ENCODE results near the gene FOXL3. TPM values are rescaled to one million over a fixed set of nuclear protein-coding genes. Genes with fewer than 3 reads are reported as not detected.

Gene FOXL3
- total RNA-seq, 2 experiments from 2014 or later, result not detected

DNA sequence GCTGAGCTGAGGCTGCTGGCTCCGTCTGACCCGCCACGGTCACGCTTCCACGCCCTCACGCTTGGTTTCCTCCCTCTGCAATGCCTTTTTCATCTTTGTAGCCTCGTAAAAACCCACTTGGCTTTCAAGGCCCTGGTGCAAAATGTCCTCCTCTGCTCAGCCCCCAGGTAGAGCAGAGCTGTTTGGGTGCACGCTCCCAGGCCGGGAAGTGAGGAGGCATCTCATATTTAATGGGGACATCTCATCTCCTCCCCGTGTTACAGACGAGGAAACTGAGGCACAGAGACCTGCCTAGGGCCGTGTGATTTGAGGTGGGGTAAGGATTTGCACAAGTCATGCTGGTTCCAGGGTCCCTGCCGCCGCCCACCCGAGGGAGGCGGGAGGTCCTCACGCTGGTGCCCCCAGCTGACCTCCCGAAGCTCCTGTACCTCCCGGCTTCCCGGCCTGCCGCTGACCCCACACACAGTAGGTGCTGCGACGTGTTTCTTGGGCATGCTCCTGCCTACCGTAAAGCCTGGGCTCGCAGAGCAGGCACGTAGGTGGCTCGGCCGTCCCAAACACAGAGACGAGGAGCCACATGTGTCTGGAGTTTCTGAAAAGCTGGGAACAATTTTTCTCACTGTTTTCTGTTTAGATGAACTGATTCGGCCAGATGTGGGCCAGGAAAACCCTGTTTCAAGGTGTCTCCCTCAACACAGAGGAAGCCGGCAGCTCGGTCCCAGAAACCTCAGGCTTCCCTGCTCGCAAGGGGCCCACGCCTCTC is 11.5 kb downstream of the FOXL3 start:
- no peak overlapping the region for H3K27ac ChIP-seq (ENCODE audit: low read depth in 1 of 2, low read length in 2 of 2)
- no peak overlapping the region for H3K27ac Mint-ChIP-seq
- TF ChIP-seq, protein P1, sequence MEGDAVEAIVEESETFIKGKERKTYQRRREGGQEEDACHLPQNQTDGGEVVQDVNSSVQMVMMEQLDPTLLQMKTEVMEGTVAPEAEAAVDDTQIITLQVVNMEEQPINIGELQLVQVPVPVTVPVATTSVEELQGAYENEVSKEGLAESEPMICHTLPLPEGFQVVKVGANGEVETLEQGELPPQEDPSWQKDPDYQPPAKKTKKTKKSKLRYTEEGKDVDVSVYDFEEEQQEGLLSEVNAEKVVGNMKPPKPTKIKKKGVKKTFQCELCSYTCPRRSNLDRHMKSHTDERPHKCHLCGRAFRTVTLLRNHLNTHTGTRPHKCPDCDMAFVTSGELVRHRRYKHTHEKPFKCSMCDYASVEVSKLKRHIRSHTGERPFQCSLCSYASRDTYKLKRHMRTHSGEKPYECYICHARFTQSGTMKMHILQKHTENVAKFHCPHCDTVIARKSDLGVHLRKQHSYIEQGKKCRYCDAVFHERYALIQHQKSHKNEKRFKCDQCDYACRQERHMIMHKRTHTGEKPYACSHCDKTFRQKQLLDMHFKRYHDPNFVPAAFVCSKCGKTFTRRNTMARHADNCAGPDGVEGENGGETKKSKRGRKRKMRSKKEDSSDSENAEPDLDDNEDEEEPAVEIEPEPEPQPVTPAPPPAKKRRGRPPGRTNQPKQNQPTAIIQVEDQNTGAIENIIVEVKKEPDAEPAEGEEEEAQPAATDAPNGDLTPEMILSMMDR (IDR thresholded peaks at IDR 0.05), result no peak
- POLR2A ChIA-PET, result no interaction called here
- ATAC-seq (ENCODE audit: poor library complexity) (no peak), DNase-seq (no peak)
- intact Hi-C loops (cut with DNase I, micrococcal nuclease), result no loop called here
- no peaks in the 10 kb centered on the region for H3K36me3 Mint-ChIP-seq (ENCODE audit: low read depth)
- no peaks in the 10 kb centered on the region for H3K36me3 ChIP-seq (ENCODE audit: insufficient read depth, low read length)
- H3K4me1 Mint-ChIP-seq (ENCODE audit: low read depth), result no peaks in the 10 kb centered on the region
- peaks cover 0 to 17% of the 10 kb centered on the region in 2 experiments for H3K9me3 ChIP-seq (ENCODE audit: control insufficient read depth in 1 of 2, insufficient read depth in 1 of 2, low read length in 2 of 2)
- no peak overlapping the region for H3K4me3 ChIP-seq (ENCODE audit: low read length)
- no peaks in the 10 kb centered on the region for H3K4me1 ChIP-seq (ENCODE audit: insufficient read depth, low read length)
- CTCF ChIA-PET, result no interaction called here
- no peaks in the 10 kb centered on the region for H3K27me3 ChIP-seq (ENCODE audit: control insufficient read depth in 1 of 2, insufficient read depth in 2 of 2, low read length in 2 of 2)
- H3K27me3 Mint-ChIP-seq, result peaks cover 6% of the 10 kb centered on the region
- no peak overlapping the region for H3K4me3 Mint-ChIP-seq
- no peaks in the 10 kb centered on the region for H3K9me3 Mint-ChIP-seq

DNA sequence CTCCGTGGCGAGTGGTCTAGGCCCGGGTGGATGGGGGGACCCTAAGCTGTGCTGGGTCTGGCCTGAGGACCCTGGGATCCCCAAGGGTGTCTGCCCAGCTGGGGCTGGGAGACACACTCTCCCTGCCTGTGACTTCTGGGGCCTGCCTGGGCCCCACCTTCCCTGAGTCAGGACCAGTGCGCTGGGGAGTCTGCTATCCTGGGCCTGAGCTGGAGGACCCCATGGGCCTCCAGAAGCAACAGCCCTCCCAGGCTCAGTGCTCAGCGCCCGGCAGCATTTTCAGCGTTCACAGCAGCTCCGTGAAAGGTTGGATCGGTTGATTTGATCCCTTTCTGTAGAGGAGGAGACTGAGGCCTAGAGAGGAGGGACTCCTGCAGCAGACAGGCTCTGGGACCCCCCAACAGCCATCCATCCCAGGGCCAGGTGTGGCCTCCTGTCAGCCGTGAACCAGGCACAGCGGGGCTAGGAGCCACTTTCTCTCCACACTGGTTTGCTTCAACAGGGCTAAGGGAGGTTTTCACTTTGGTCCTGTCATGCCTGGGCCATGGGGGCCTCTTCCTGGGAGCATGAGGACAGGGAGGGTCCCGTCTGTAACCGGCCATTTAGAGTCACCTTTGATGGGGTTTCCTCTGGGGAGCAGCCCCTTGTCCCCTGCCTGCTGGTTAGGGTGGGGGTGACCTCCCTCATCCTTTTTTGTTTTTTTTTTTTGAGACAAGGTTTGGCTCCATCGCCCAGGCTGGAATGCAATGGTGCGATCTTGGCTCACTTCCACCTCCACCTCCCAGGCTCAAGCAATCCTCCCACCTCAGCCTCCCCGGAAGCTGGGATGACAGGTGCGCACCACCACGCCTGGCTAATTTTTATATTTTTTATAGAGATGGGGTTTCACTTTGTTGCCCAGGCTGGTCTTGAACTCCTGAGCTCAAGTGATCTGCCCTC is 12.4 kb downstream of the FOXL3 start:
- no peaks in the 10 kb centered on the region for H3K9me3 Mint-ChIP-seq
- no peaks in the 10 kb centered on the region for H3K27me3 ChIP-seq (ENCODE audit: control insufficient read depth in 1 of 2, insufficient read depth in 2 of 2, low read length in 2 of 2)
- ChIA-PET POLR2A (no interaction called here), CTCF (no interaction called here)
- no peaks in the 10 kb centered on the region for H3K4me1 Mint-ChIP-seq (ENCODE audit: low read depth)
- H3K4me1 ChIP-seq (ENCODE audit: insufficient read depth, low read length), result no peaks in the 10 kb centered on the region
- no peaks in the 10 kb centered on the region for H3K36me3 ChIP-seq (ENCODE audit: insufficient read depth, low read length)
- no peak overlapping the region for H3K27ac ChIP-seq (ENCODE audit: low read depth in 1 of 2, low read length in 2 of 2)
- no peak for ATAC-seq (ENCODE audit: poor library complexity)
- no peak for DNase-seq
- TF ChIP-seq, protein P1 (IDR thresholded peaks at IDR 0.05), result no peak
- H3K9me3 ChIP-seq (ENCODE audit: control insufficient read depth in 1 of 2, insufficient read depth in 1 of 2, low read length in 2 of 2), result peaks cover 0 to 17% of the 10 kb centered on the region in 2 experiments
- intact Hi-C loops (cut with DNase I, micrococcal nuclease), result no loop called here
- H3K27me3 Mint-ChIP-seq, result peaks cover 6% of the 10 kb centered on the region
- H3K27ac Mint-ChIP-seq, result no peak overlapping the region
- H3K4me3 ChIP-seq (ENCODE audit: low read length), result no peak overlapping the region
- no peaks in the 10 kb centered on the region for H3K36me3 Mint-ChIP-seq (ENCODE audit: low read depth)
- H3K4me3 Mint-ChIP-seq, result no peak overlapping the region

DNA sequence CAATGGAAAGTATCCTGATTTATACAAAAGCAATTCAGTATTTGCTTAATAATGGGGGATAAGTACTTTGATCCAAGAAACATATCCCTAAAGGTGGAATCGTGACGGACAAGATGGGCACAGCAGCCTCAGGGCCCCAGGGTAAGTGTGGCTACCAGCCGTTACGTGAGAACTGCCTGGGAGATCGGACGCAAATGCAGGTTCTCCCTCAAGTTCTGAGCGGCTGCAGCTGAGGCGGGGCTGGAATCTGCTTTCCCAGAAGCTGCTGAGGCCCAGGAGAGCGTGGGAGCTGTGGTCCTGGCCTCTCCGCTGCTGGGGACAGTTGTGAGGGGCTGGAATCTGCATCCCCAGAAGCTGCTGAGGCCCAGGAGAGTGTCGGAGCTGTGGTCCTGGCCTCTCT is 13.5 kb downstream of the FOXL3 start:
- ATAC-seq (ENCODE audit: poor library complexity), result no peak
- Histone ChIP-seq H3K4me3 (ENCODE audit: low read length) (no peak overlapping the region), H3K9me3 (ENCODE audit: control insufficient read depth in 1 of 2, insufficient read depth in 1 of 2, low read length in 2 of 2) (peaks cover 0 to 17% of the 10 kb centered on the region in 2 experiments), H3K27ac (ENCODE audit: low read depth in 1 of 2, low read length in 2 of 2) (no peak overlapping the region), H3K27me3 (ENCODE audit: control insufficient read depth in 1 of 2, insufficient read depth in 2 of 2, low read length in 2 of 2) (no peaks in the 10 kb centered on the region), H3K36me3 (ENCODE audit: insufficient read depth, low read length) (no peaks in the 10 kb centered on the region), H3K4me1 (ENCODE audit: insufficient read depth, low read length) (no peaks in the 10 kb centered on the region)
- ChIA-PET CTCF (no interaction called here), POLR2A (no interaction called here)
- Mint-ChIP-seq H3K9me3 (no peaks in the 10 kb centered on the region), H3K27me3 (peaks cover 6% of the 10 kb centered on the region), H3K36me3 (ENCODE audit: low read depth) (no peaks in the 10 kb centered on the region), H3K27ac (no peak overlapping the region), H3K4me1 (ENCODE audit: low read depth) (no peaks in the 10 kb centered on the region), H3K4me3 (no peak overlapping the region)
- DNase-seq, result no peak
- intact Hi-C loops (cut with DNase I, micrococcal nuclease), result no loop called here
- TF ChIP-seq, protein P1 (IDR thresholded peaks at IDR 0.05), result no peak
